Measurements from ENCODE around the gene CLTC. TPM values are rescaled to one million over a fixed set of nuclear protein-coding genes. Genes with fewer than 3 reads are reported as not detected.
A peak's percentile ranks its signal among the peaks of the same experiment; 100 is the strongest.

Gene CLTC
- polyA plus RNA-seq, 10 donors, result 134 to 173 (median 154) TPM

DNA sequence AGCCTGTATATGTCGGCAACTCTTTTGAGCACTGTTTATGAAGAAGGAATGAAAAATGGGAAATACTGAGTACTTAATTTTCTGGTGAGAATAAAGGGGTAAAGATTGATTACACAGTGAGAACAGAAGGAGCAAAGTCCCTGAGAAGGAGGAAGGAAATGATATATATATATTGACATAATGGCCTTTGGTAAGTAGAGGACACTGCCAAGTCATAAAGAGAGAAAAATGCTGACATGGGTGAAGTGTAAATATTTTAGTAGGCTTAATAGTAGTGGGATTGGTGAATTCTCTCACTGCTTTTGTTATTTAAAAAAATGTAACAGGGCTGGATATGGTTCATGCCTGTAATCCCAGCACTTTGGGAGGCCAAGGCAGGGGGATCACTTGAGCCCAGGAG lies 103.9 kb downstream of the CLTC start:
- no peak for DNase-seq

DNA sequence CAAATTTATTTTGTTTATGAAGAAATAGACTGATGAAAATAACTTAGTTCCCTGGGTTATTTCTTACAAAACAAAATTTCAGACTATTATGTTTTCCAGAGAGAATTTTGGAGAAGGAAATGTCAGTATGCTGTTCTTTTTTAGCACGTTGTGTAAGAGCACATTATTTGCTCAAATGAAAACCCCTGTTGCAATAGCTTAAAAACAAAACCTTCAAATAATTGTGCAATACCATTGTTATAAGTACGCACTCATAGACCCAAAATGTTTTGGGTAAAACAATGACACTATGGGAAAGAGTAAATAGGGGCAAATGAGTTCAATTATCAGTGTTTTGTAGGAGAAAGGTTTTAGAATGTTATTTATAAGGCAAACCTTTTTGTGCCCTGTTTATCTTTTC lies 106.0 kb downstream of the CLTC start:
- DNase-seq, result peak in 1 of 3 donors; percentile 18

DNA sequence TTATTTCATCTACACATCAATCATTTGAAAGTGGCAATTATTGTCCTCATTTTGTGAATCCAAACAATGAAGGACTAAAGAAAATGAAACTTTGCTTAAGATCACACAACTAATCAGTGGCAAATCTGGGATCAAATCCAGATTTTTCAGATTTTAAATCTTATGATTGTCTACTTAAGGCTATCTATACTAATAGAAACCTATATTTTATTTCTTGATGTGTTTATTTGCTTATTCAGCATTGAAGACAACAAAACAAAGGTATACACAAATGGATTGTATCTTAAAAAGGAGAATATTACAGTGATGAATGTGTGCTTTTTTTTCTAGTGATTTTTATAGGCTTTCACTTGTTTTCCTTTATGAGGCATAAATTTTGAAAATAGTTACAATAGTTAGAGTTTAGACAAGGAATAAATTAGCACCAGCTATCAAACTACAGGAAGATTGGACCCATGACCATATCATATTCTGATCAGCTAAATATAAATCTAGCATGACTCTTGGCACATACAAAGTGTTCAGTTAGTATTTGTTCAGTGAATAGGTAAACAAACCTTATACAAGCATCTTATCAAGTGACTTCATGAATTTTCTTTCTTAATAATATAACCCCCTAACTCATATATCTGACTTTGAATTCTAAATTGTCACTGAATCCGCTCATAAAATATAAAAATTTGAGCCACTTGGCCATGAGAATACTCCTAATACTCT lies 108.3 kb downstream of the CLTC start:
- DNase-seq, result no peak

DNA sequence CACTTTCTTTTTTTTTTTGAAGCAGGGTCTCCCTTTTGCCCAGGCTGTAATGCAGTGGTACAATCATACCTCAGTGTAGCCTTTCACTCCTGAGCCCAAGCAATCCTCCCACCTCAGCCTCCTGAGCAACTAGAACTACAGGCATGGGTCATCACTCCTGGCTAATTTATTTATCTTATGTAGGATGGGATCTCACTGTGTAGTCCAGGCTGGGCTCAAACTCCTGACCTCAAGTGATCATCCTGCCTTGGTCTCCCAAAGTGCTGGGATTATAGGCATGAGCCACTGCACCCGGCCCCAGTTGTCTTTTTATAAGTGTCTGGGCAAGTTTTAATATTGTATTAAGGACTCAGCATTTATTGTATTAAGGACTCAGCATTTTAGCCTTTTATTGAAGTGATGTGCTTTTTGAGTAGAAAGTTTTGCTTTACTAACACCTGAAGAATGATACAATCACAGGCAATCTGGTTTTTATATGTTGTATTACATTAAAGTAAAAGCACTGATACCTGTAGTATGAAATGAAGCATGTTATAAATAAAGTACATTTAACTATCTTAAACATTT lies 110.7 kb downstream of the CLTC start:
- no peak for DNase-seq

DNA sequence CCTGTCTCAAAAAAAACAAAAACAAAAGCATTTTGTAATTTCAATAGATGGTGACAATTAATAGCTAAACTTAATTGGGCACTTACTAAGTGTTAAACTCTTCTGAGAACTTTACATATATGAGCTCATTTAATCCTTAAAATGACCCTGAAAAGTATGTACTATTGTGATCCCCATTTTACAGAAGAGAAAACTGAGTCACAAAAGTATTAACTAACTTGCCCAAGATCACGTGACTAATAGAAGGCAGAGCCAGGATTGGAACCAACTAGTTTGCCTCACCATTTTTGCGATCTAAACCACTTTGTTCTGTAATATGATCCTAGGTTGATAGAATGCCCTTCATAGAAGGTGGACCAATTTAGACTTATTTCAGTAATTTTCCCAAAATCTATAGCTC lies 114.0 kb downstream of the CLTC start:
- no peak for DNase-seq

DNA sequence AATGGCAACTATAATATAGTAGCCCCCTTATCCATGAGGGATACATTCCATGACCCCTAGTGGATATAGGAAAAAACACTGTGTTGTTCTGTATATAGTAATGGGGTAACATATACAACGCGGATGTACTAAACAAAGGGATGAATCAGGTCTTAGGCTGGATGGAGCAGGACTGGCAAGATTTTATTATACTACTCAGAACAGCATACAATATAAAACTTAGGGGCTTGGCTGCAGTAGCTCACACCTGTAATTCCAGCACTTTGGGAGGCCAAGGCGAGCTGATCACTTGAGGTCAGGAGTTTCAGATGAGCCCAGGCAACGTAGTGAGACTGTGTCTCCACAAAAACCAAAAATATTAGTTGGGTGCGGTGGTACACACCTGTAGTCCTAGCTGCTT lies 114.5 kb downstream of the CLTC start:
- DNase-seq, result no peak

DNA sequence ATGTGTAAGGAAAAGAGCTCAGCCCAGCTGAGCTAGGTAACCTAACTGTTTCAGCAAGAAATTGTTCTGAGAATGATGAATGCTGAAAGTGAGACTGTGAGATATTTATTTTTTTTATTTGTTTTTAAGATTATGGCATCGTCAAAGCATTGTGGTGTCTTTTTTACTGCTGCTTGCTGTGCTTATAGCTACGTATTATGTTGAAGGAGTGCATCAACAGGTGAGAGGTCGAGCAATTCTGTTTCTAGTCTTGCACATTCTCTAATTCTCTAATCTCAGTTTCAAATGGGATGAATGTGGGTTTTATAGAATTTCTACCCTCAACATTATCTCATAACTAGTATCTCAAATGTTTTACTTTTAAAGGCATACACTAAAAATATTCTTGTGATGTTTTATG lies 117.6 kb downstream of the CLTC start:
- no peak for DNase-seq

DNA sequence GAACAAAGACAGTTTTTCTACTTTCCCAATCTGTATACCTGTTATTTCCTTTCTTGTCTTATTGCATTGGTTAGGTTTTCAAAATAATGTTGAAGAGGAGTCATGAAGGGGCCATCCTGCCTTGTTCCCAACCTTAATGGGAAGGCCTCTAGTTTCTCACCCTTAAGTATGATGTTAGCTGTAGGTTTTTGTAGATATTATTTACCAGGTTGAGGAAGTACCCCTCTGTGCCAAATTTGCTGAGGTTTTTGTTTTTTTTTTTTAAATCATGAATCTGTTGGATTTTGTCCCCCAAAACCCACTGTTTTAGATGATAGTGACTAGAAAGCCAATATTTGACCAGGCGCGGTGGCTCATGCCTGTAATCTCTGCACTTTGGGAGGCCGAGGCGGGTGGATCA lies 124.1 kb downstream of the CLTC start:
- DNase-seq, result no peak

DNA sequence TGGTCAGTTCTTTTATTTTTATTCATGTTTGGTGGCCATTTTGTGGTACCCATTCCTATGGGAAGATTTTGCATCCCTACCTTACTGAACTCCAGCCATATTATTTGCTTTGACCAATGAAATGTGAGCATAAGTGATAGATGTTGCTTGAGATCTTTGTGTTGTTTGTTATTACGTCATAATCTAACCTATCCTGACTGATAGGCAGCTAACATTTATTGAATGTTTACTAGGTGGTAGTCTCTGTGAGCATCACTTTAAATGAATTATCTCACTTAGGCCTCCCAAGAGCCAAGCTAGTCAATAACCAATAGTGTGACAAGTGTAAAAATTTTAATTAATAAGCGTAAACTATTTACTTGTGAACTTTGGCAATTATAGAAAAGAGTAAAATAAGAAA lies 125.3 kb downstream of the CLTC start:
- no peak for DNase-seq

Other genes with a start within 250 kb of the CLTC start
- gene DHX40, start 54.3 kb upstream of the CLTC start, polyA plus RNA-seq (ENCODE audit: insufficient read length in 10 of 10), result 10 to 100 TPM; 28.2 to 38.5 (median 33.4) TPM
- 10 to 100 TPM; 14.9 to 18.8 (median 16.8) TPM for gene PTRH2, start 87.5 kb downstream of the CLTC start, polyA plus RNA-seq (ENCODE audit: insufficient read length in 10 of 10)
- gene VMP1, start 87.8 kb downstream of the CLTC start, polyA plus RNA-seq (ENCODE audit: insufficient read length in 10 of 10), result 10 to 100 TPM; 40.5 to 63.3 (median 53.8) TPM

Measured in muscle of back (tissue), 11 donors.